ENCODE results near the gene VIL1.

DNA sequence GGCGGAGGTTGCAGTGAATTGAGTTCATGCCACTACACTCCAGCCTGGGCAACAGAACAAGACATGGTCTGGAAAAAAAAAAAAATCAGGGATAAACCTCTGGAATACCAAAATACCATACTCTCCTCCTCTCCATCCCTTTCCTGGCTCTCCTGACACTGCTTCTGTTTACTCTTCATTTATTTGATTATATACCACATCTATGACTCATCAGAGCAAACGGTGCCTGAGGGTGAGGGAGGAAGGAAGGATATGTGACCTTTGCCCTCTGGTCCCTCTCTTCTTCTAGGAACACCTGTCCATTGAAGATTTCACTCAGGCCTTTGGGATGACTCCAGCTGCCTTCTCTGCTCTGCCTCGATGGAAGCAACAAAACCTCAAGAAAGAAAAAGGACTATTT lies 30.0 kb downstream of the VIL1 start:
- TF ChIP-seq, protein P1, sequence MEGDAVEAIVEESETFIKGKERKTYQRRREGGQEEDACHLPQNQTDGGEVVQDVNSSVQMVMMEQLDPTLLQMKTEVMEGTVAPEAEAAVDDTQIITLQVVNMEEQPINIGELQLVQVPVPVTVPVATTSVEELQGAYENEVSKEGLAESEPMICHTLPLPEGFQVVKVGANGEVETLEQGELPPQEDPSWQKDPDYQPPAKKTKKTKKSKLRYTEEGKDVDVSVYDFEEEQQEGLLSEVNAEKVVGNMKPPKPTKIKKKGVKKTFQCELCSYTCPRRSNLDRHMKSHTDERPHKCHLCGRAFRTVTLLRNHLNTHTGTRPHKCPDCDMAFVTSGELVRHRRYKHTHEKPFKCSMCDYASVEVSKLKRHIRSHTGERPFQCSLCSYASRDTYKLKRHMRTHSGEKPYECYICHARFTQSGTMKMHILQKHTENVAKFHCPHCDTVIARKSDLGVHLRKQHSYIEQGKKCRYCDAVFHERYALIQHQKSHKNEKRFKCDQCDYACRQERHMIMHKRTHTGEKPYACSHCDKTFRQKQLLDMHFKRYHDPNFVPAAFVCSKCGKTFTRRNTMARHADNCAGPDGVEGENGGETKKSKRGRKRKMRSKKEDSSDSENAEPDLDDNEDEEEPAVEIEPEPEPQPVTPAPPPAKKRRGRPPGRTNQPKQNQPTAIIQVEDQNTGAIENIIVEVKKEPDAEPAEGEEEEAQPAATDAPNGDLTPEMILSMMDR (conservative IDR thresholded peaks at IDR 0.05 in 1 of 2, IDR thresholded peaks at IDR 0.05 in 1 of 2; ENCODE audit: low read depth in 1 of 2, low read length in 2 of 2), result no peak
- TF ChIP-seq EZH2 (IDR thresholded peaks at IDR 0.05; ENCODE audit: low read length, missing control alignments), result no peak
